IMR-90 (cell line): Measurements from ENCODE around the gene CIAO3. TPM values are rescaled to one million over a fixed set of nuclear protein-coding genes. Genes with fewer than 3 reads are reported as not detected.
A peak's percentile ranks its signal among the peaks of the same experiment; 100 is the strongest.

ENCODE experiments used
- ATAC-seq: fragments of 200-7000 bp; cut with Tn5 transposase; 2 replicates; pipeline ENCODE4 v1.9.1; 2020; ENCODE audit warnings: low read depth, mild to moderate bottlenecking, moderate library complexity
- BruUV-seq: library from RNA; stranded (reverse); fragments of 400-500 nt; replicated peaks from 2 replicates; lab custom pipeline; 2021; lab: Mats Ljungman, UMichigan
- CTCF ChIA-PET: fragments of 300-600 bp; formaldehyde crosslinking; extraction: SDS; loops from one replicate; lab custom pipeline; 2021; ENCODE audit warnings: antibody characterized with exemption; lab: Yijun Ruan, JAX
- POLR2A ChIA-PET: fragments of 300-600 bp; sonication (Branson Sonifier 250); formaldehyde crosslinking; loops from one replicate; lab custom pipeline; 2022; ENCODE audit warnings: antibody characterized with exemption; ENCODE audit not compliant: unreplicated experiment; lab: Charles Lee
- DNase-seq: peaks from one replicate; pipeline ENCODE4 v3.0.0; 2013
- H2AFZ ChIP-seq: replicated peaks from 2 replicates; pipeline ENCODE3; 2013; ENCODE audit warnings: low read length, mild to moderate bottlenecking; ENCODE audit not compliant: poor library complexity
- H2AK5ac ChIP-seq: 2 replicates; pipeline ENCODE4 v1.6.1; 2013; ENCODE audit warnings: low read depth, low read length, inconsistent platforms
- H2AK9ac ChIP-seq: replicated peaks from 2 replicates; pipeline ENCODE3; 2013; ENCODE audit warnings: mild to moderate bottlenecking, low read depth, low read length, moderate library complexity; ENCODE audit not compliant: poor library complexity
- H2BK120ac ChIP-seq: 2 replicates; pipeline ENCODE4 v1.6.1; 2013; ENCODE audit warnings: low read depth, low read length, inconsistent platforms
- H2BK15ac ChIP-seq: 3 replicates; pipeline ENCODE4 v1.6.1; 2013; ENCODE audit warnings: low read depth, low read length, inconsistent platforms
- H2BK20ac ChIP-seq: 2 replicates; pipeline ENCODE4 v1.6.1; 2013; ENCODE audit warnings: low read depth, mild to moderate bottlenecking, inconsistent platforms, low read length, moderate library complexity
- H2BK5ac ChIP-seq: 2 replicates; pipeline ENCODE4 v1.6.1; 2013; ENCODE audit warnings: mild to moderate bottlenecking, low read depth, low read length, inconsistent platforms; ENCODE audit not compliant: poor library complexity, severe bottlenecking
- H3K14ac ChIP-seq: replicated peaks from 2 replicates; pipeline ENCODE4 v1.6.1; 2013; ENCODE audit warnings: low read depth, low read length, inconsistent platforms
- H3K18ac ChIP-seq: 2 replicates; pipeline ENCODE4 v1.6.1; 2013; ENCODE audit warnings: low read depth, low read length, control low read depth
- H3K23ac ChIP-seq: 2 replicates; pipeline ENCODE4 v1.6.1; 2013; ENCODE audit warnings: low read depth, low read length, inconsistent platforms
- H3K27ac ChIP-seq: 2 replicates; pipeline ENCODE4 v1.5.1; 2013; ENCODE audit warnings: mild to moderate bottlenecking, control low read depth, low read length; ENCODE audit not compliant: insufficient read depth
- H3K27me3 ChIP-seq: 2 replicates; pipeline ENCODE4 v1.6.1; 2013; ENCODE audit warnings: low read length; ENCODE audit not compliant: control insufficient read depth, insufficient read depth
- H3K36me3 ChIP-seq: 2 replicates; pipeline ENCODE4 v1.6.1; 2013; ENCODE audit warnings: low read length, mixed read lengths; ENCODE audit not compliant: control insufficient read depth, insufficient read depth
- H3K4ac ChIP-seq: 2 replicates; pipeline ENCODE4 v1.6.1; 2013; ENCODE audit warnings: low read depth, low read length, inconsistent platforms
- H3K4me1 ChIP-seq: 2 replicates; pipeline ENCODE4 v1.6.1; 2013; ENCODE audit warnings: low read length, mixed read lengths; ENCODE audit not compliant: control insufficient read depth, insufficient read depth
- H3K4me2 ChIP-seq: 2 replicates; pipeline ENCODE4 v1.6.1; 2013; ENCODE audit warnings: low read depth, mild to moderate bottlenecking, control low read depth, low read length, moderate library complexity
- H3K4me3 ChIP-seq: 2 replicates; pipeline ENCODE4 v1.5.1; 2013; ENCODE audit warnings: low read depth, mild to moderate bottlenecking, control low read depth, low read length, moderate library complexity; ENCODE audit not compliant: insufficient read depth
- H3K56ac ChIP-seq: 2 replicates; pipeline ENCODE4 v1.6.1; 2013; ENCODE audit warnings: low read length, inconsistent platforms; ENCODE audit not compliant: insufficient read depth; ENCODE audit errors: extremely low read depth
- H3K79me1 ChIP-seq, 2 experiments: 2 replicates each; pipeline ENCODE4 v1.6.1; 2013; ENCODE audit warnings: low read length in 2 of 2, inconsistent platforms in 1 of 2, low read depth in 1 of 2
- H3K9ac ChIP-seq: 2 replicates; pipeline ENCODE4 v1.6.1; 2013; ENCODE audit warnings: low read depth, low read length, control low read depth
- H3K9me1 ChIP-seq: 2 replicates; pipeline ENCODE4 v1.6.1; 2013; ENCODE audit warnings: low read length, inconsistent platforms; ENCODE audit not compliant: insufficient read depth
- H3K9me3 ChIP-seq: 2 replicates; pipeline ENCODE4 v1.6.1; 2013; ENCODE audit warnings: low read length; ENCODE audit not compliant: control insufficient read depth, insufficient read depth
- H4K20me1 ChIP-seq: 2 replicates; pipeline ENCODE4 v1.6.1; 2013; ENCODE audit warnings: low read length, inconsistent platforms; ENCODE audit not compliant: insufficient read depth
- H4K5ac ChIP-seq: 2 replicates; pipeline ENCODE4 v1.6.1; 2013; ENCODE audit warnings: mild to moderate bottlenecking, low read depth, low read length, control low read depth
- H4K8ac ChIP-seq, 2 experiments: 2 replicates each; pipeline ENCODE4 v1.6.1; 2013; ENCODE audit warnings: low read depth in 2 of 2, low read length in 2 of 2, control low read depth in 1 of 2, inconsistent platforms in 1 of 2
- H4K91ac ChIP-seq: 2 replicates; pipeline ENCODE4 v1.6.1; 2013; ENCODE audit warnings: low read depth, low read length, inconsistent platforms; ENCODE audit not compliant: insufficient read depth
- CTCF ChIP-seq: conservative IDR thresholded peaks from 2 replicates; pipeline ENCODE4 v1.5.1; 2012; ENCODE audit warnings: mild to moderate bottlenecking, low read depth, low read length, improper control_type of control experiment
- FOS ChIP-seq: fragments of 150-350 bp; IDR thresholded peaks from 2 replicates; pipeline ENCODE4 v1.6.1; 2016; ENCODE audit warnings: low read depth, low read length
- MXI1 ChIP-seq: IDR thresholded peaks from 2 replicates; pipeline ENCODE4 v1.6.1; 2012; ENCODE audit warnings: low read depth, mild to moderate bottlenecking, low read length, moderate library complexity, borderline replicate concordance
- RAD21 ChIP-seq: IDR thresholded peaks from 2 replicates; pipeline ENCODE4 v1.6.1; 2012; ENCODE audit warnings: low read length, improper control_type of control experiment
- RCOR1 ChIP-seq: IDR thresholded peaks from 2 replicates; pipeline ENCODE4 v1.6.1; 2012; ENCODE audit warnings: mild to moderate bottlenecking, low read length, improper control_type of control experiment; ENCODE audit not compliant: insufficient replicate concordance
- WGBS, 2 experiments: methylation state at CpG; one replicate each; pipeline versions ENCODE4 v1.1.5 to v1.1.7; 2013; ENCODE audit warnings: missing lambda C conversion rate in 2 of 2; ENCODE audit not compliant: insufficient read length in 1 of 2; ENCODE audit errors: extremely low coverage in 2 of 2; 5-methylcytosine and 5-hydroxymethylcytosine counted together
- dilution Hi-C: fragments of 300-500 bp; cut with HindIII; formaldehyde crosslinking; loops from one replicate; pipeline ENCODE4 v1.14.3; 2018; ENCODE audit warnings: low sequenced_read_pairs; ENCODE audit not compliant: unreplicated experiment
- in situ Hi-C: fragments of 300-500 bp; cut with MboI; formaldehyde crosslinking; loops from 3 replicates; pipeline ENCODE4 v1.14.3; 2019; ENCODE audit warnings: low sequenced_read_pairs, inconsistent platforms, mixed read lengths
- intact Hi-C: fragments of 100-400 bp; cut with micrococcal nuclease; formaldehyde crosslinking; loops from 2 replicates; pipeline ENCODE4 v1.10.0; 2022
- polyA plus RNA-seq, 3 experiments: library from polyadenylated mRNA; depleted of rRNA; stranded (reverse); fragments of >200 nt; gene quantifications; 2 replicates each; pipeline ENCODE4 v1.2.3, GENCODE V29; 2012; ENCODE audit warnings: low replicate concordance in 1 of 3
- total RNA-seq: library from RNA; depleted of rRNA; stranded (reverse); fragments of >200 nt; gene quantifications from 2 replicates; pipeline ENCODE4 v1.2.3, GENCODE V29; 2012

Gene CIAO3
- total and polyA plus RNA-seq, 2 of the 4 experiments (the other 2 are of a cell fraction) = 17.0 to 20.2 TPM

GRCh38 chr16:760545-761343 lies 19.9 kb upstream of the CIAO3 start, which contains the start of gene MSLN:
MSLN (plus strand) TSS chr16:760734; CDS start chr16:762681, 1,947 bp downstream.
- Histone ChIP-seq H4K20me1 (no peaks in the 10 kb centered on the region), H3K14ac (no peak within 1 kb of the TSS), H2BK120ac (no peak within 1 kb of the TSS), H3K4ac (no peak within 1 kb of the TSS), H3K4me3 (no peak within 1 kb of the TSS), H3K9me1 (no peaks in the 10 kb centered on the region), H4K8ac (no peak within 1 kb of the TSS), H3K4me1 (no peaks in the 10 kb centered on the region), H3K56ac (no peak within 1 kb of the TSS), H4K5ac (no peak within 1 kb of the TSS), H2BK5ac (no peak within 1 kb of the TSS), H3K36me3 (no peaks in the 10 kb centered on the region), H2BK15ac (no peak within 1 kb of the TSS), H3K18ac (no peak within 1 kb of the TSS), H3K27ac (no peak within 1 kb of the TSS), H2AK9ac (peak within 1 kb of the TSS; percentile 13), H3K9me3 (peaks cover 3% of the 10 kb centered on the region), H2AK5ac (no peak within 1 kb of the TSS; the same call in 1 of the 2 replicates), H3K9ac (no peak within 1 kb of the TSS), H3K79me1 (no peaks in the 10 kb centered on the region), H2AFZ (peak within 1 kb of the TSS; percentile 43), H3K27me3 (peaks cover 4% of the 10 kb centered on the region; the same call in 1 of the 2 replicates), H3K23ac (no peak within 1 kb of the TSS), H2BK20ac (no peak within 1 kb of the TSS), H3K4me2 (no peak within 1 kb of the TSS), H4K91ac (no peak within 1 kb of the TSS)
- in situ Hi-C loops (no loop called here), dilution Hi-C loops (no loop called here), intact Hi-C loops (no loop called here)
- ChIA-PET CTCF (no interaction called here), POLR2A (no interaction called here)
- no peak for DNase-seq
- no TSS peak for BruUV-seq
- WGBS, 2 experiments = 75% methylated on average over 14 of the region's 37 CpGs; no CpG with 5 or more reads in 1 of the 2 experiments
- no peak for ATAC-seq
- no peak for TF ChIP-seq RAD21
- TF ChIP-seq CTCF = no peak
- TF ChIP-seq FOS = no peak
- no peak for TF ChIP-seq RCOR1
- TF ChIP-seq MXI1 = no peak
